Neural progenitor cell (in vitro differentiated cells): ENCODE data around the gene NFIX.

Experiments
- CTCF ChIP-seq: fragments of 200-600 bp; sonication (generic); IDR thresholded peaks from 2 replicates; pipeline ENCODE4 v1.5.1; 2017; ENCODE audit warnings: antibody characterized with exemption, mild to moderate bottlenecking
- EZH2 ChIP-seq: fragments of 200-600 bp; sonication (generic); IDR thresholded peaks from 2 replicates; pipeline ENCODE4 v1.6.1; 2017; ENCODE audit warnings: antibody characterized with exemption, mild to moderate bottlenecking, moderate library complexity

- no peak for TF ChIP-seq EZH2
- no peak for TF ChIP-seq CTCF
These were observed 95.4 kb downstream of the NFIX start for GRCh38 chr19:13090511-13091231.
